ENCODE results near the gene RNASE12. TPM values are rescaled to one million over a fixed set of nuclear protein-coding genes. Genes with fewer than 3 reads are reported as not detected.

Gene RNASE12
- total and polyA plus RNA-seq, 2 experiments from 2014 or later = not detected

GRCh38 chr14:20609215-20610001, 18.2 kb upstream of the RNASE12 start:
- peak overlapping the region; percentile 66 for H3K9ac ChIP-seq
- no peaks in the 10 kb centered on the region for H3K9me2 ChIP-seq (ENCODE audit: insufficient read depth)
- H3K4me2 ChIP-seq (ENCODE audit: unreplicated experiment) = peak overlapping the region; percentile 88
- no peaks in the 10 kb centered on the region for H3K27me3 ChIP-seq (replicated peaks; ENCODE audit: insufficient read depth)
- peak overlapping the region; percentile 20; the same call in 1 of the 2 replicates for H3K27ac ChIP-seq
- peak overlapping the region; percentile 83 for H3K4me3 ChIP-seq
- H2AFZ ChIP-seq = peak overlapping the region; percentile 84
- peaks cover 37% of the 10 kb centered on the region for H3F3A ChIP-seq (ENCODE audit: insufficient read depth)
- no peaks in the 10 kb centered on the region for H3K79me2 ChIP-seq (ENCODE audit: insufficient read depth)
- peak; percentile 92 for DNase-seq
- no peaks in the 10 kb centered on the region for H3K9me3 ChIP-seq (ENCODE audit: low read depth)
- peaks cover 3% of the 10 kb centered on the region; the same call in 1 of the 2 replicates for H4K20me1 ChIP-seq (ENCODE audit: insufficient read depth)
- H3K36me3 ChIP-seq (ENCODE audit: low read depth) = no peaks in the 10 kb centered on the region
- H3K4me1 ChIP-seq (ENCODE audit: insufficient read depth) = peaks cover 8% of the 10 kb centered on the region; the same call in 1 of the 2 replicates
- WGBS, 2 experiments (ENCODE audit: low coverage in 1 of 2, low lambda C conversion rate in 2 of 2, missing lambda C conversion rate in 2 of 2) = 0 to 1% methylated on average over 42 to 44 of the region's 44 CpGs
- in situ Hi-C loops (cut with MboI) = loop anchor here (5.0 to 10.0 kb wide), 2 partner anchors 192 to 285 kb away; no protein-coding TSS in a partner anchor
- TF ChIP-seq EZH2phosphoT487 (IDR thresholded peaks at IDR 0.05; ENCODE audit: insufficient read depth, low read depth) (no peak), EZH2 (IDR thresholded peaks at IDR 0.05; ENCODE audit: insufficient read depth, poor library complexity, severe bottlenecking) (no peak)

DNA sequence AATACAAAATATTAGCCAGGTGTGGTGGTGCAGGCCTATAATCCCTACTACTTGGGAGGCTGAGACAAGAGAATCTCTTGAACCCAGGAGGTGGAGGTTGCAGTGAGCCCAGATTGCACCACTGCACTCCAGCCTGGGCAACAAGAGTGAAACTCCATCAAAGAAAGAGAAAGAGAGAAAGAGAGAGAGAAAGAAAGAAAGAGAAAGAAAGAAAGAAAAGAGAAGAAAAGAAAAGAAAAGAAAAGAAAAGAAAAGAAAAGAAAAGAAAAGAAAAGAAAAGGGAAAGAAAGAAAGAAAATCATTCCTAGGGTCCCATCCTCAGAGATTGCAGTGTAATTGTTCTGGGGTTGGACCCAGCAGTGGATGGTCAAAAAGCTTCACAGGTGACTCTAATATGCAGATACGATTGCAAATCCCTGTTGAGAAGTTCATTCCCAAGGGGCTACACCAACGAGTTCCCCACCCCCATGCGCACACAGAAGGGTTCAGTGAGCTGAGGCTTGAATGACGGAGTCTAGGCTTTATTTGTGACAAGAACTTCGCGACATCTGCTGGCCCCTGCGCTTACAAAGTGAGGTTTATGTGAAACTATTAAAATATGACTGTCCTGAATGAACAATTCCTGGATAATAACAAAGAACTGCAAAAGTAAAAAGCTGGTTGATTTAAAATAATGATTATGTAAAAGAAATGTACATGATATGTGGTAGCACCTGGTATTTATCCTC, 17.4 kb upstream of the RNASE12 start:
- Histone ChIP-seq H3K4me2 (ENCODE audit: unreplicated experiment) (no peak overlapping the region), H3K36me3 (ENCODE audit: low read depth) (no peaks in the 10 kb centered on the region), H4K20me1 (ENCODE audit: insufficient read depth) (peaks cover 3% of the 10 kb centered on the region; the same call in 1 of the 2 replicates), H3F3A (ENCODE audit: insufficient read depth) (peaks cover 31% of the 10 kb centered on the region), H3K9me3 (ENCODE audit: low read depth) (no peaks in the 10 kb centered on the region), H3K9me2 (ENCODE audit: insufficient read depth) (no peaks in the 10 kb centered on the region), H3K4me1 (ENCODE audit: insufficient read depth) (peaks cover 8% of the 10 kb centered on the region; the same call in 1 of the 2 replicates), H3K27ac (no peak overlapping the region), H3K27me3 (replicated peaks; ENCODE audit: insufficient read depth) (no peaks in the 10 kb centered on the region), H2AFZ (no peak overlapping the region), H3K9ac (no peak overlapping the region), H3K79me2 (ENCODE audit: insufficient read depth) (no peaks in the 10 kb centered on the region), H3K4me3 (no peak overlapping the region)
- no peak for DNase-seq
- WGBS, 2 experiments (ENCODE audit: low coverage in 1 of 2, low lambda C conversion rate in 2 of 2, missing lambda C conversion rate in 2 of 2) = 63 to 72% methylated on average over 7 of the region's 7 CpGs
- in situ Hi-C loops (cut with MboI) = loop anchor here (10.0 kb wide), 1 partner anchor 284 kb away; no protein-coding TSS in a partner anchor
- TF ChIP-seq EZH2 (IDR thresholded peaks at IDR 0.05; ENCODE audit: insufficient read depth, poor library complexity, severe bottlenecking) = no peak
- TF ChIP-seq EZH2phosphoT487 (IDR thresholded peaks at IDR 0.05; ENCODE audit: insufficient read depth, low read depth) = no peak

GRCh38 chr14:20607617-20608016, 16.4 kb upstream of the RNASE12 start:
- Histone ChIP-seq H3K36me3 (ENCODE audit: low read depth) (no peaks in the 10 kb centered on the region), H3K4me1 (ENCODE audit: insufficient read depth) (peaks cover 3% of the 10 kb centered on the region; the same call in 1 of the 2 replicates), H3K4me2 (ENCODE audit: unreplicated experiment) (no peak overlapping the region), H3K27ac (no peak overlapping the region), H3K9me3 (ENCODE audit: low read depth) (no peaks in the 10 kb centered on the region), H3K4me3 (no peak overlapping the region), H3K9me2 (ENCODE audit: insufficient read depth) (no peaks in the 10 kb centered on the region), H3K9ac (no peak overlapping the region), H3F3A (ENCODE audit: insufficient read depth) (peaks cover 25% of the 10 kb centered on the region), H3K27me3 (replicated peaks; ENCODE audit: insufficient read depth) (no peaks in the 10 kb centered on the region), H4K20me1 (ENCODE audit: insufficient read depth) (no peaks in the 10 kb centered on the region), H3K79me2 (ENCODE audit: insufficient read depth) (no peaks in the 10 kb centered on the region), H2AFZ (no peak overlapping the region)
- no peak for DNase-seq
- 43 to 44% methylated on average over 5 of the region's 5 CpGs for WGBS, 2 experiments (ENCODE audit: low coverage in 1 of 2, low lambda C conversion rate in 2 of 2, missing lambda C conversion rate in 2 of 2)
- in situ Hi-C loops (cut with MboI) = loop anchor here (10.0 kb wide), 1 partner anchor 283 kb away; no protein-coding TSS in a partner anchor
- TF ChIP-seq EZH2phosphoT487 (IDR thresholded peaks at IDR 0.05; ENCODE audit: insufficient read depth, low read depth) (no peak), EZH2 (IDR thresholded peaks at IDR 0.05; ENCODE audit: insufficient read depth, poor library complexity, severe bottlenecking) (no peak)

DNA sequence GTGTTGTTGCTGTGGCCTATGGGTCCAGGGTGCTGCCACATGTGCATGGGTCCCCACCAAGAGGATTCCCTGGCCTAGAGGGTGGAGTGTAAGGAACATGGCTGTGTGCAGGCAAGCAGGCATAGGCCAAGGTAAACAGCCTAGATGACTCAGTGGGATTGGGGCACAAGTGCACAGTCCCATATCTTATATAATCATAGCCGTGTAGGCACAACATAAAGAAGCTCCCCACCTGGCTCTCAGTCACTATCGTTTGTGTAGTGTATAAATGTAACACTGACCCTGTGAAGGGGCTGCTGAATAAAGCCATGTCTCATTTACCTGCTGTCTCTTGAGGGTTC, 15.7 kb upstream of the RNASE12 start:
- H3K9ac ChIP-seq = no peak overlapping the region
- H2AFZ ChIP-seq = no peak overlapping the region
- 32 to 38% methylated on average over 2 of the region's 2 CpGs for WGBS, 2 experiments (ENCODE audit: low coverage in 1 of 2, low lambda C conversion rate in 2 of 2, missing lambda C conversion rate in 2 of 2)
- H3K79me2 ChIP-seq (ENCODE audit: insufficient read depth) = no peaks in the 10 kb centered on the region
- no peaks in the 10 kb centered on the region for H3K4me1 ChIP-seq (ENCODE audit: insufficient read depth)
- no peak overlapping the region for H3K4me2 ChIP-seq (ENCODE audit: unreplicated experiment)
- H3K36me3 ChIP-seq (ENCODE audit: low read depth) = no peaks in the 10 kb centered on the region
- H3K9me3 ChIP-seq (ENCODE audit: low read depth) = no peaks in the 10 kb centered on the region
- no peak overlapping the region for H3K4me3 ChIP-seq
- TF ChIP-seq EZH2 (IDR thresholded peaks at IDR 0.05; ENCODE audit: insufficient read depth, poor library complexity, severe bottlenecking) (no peak), EZH2phosphoT487 (IDR thresholded peaks at IDR 0.05; ENCODE audit: insufficient read depth, low read depth) (no peak)
- no peak overlapping the region for H3K27ac ChIP-seq
- no peaks in the 10 kb centered on the region for H3K27me3 ChIP-seq (replicated peaks; ENCODE audit: insufficient read depth)
- in situ Hi-C loops (cut with MboI) = loop anchor here (10.0 kb wide), 1 partner anchor 282 kb away; no protein-coding TSS in a partner anchor
- H3K9me2 ChIP-seq (ENCODE audit: insufficient read depth) = no peaks in the 10 kb centered on the region
- DNase-seq = no peak
- peaks cover 18% of the 10 kb centered on the region for H3F3A ChIP-seq (ENCODE audit: insufficient read depth)
- H4K20me1 ChIP-seq (ENCODE audit: insufficient read depth) = no peaks in the 10 kb centered on the region

Measured in GM23248 (cell line).